Suprapubic skin (tissue), 4 donors: ENCODE data around the gene SORCS2. TPM values are rescaled to one million over a fixed set of nuclear protein-coding genes. Genes with fewer than 3 reads are reported as not detected.

Source experiments
- DNase-seq, 2 donors: peaks; one replicate each; pipeline ENCODE4 v3.0.0-alpha.2; 2019; ENCODE audit warnings: low spot score in 2 of 2
- H3K27ac ChIP-seq: fragments of 200-600 bp; sonication (generic); one replicate; pipeline ENCODE4 v1.5.1; 2019
- H3K27me3 ChIP-seq: fragments of 200-600 bp; sonication (generic); one replicate; pipeline ENCODE4 v1.5.1; 2019
- H3K36me3 ChIP-seq: fragments of 200-600 bp; sonication (generic); one replicate; pipeline ENCODE4 v1.5.1; 2019
- H3K4me1 ChIP-seq: fragments of 200-600 bp; sonication (generic); one replicate; pipeline ENCODE4 v1.5.1; 2019
- H3K4me3 ChIP-seq: fragments of 200-600 bp; sonication (generic); one replicate; pipeline ENCODE4 v1.5.1; 2019; ENCODE audit warnings: mild to moderate bottlenecking
- H3K9me3 ChIP-seq: fragments of 200-600 bp; sonication (generic); one replicate; pipeline ENCODE4 v1.5.1; 2019
- EP300 ChIP-seq: sonication (generic); formaldehyde crosslinking; IDR thresholded peaks from one replicate; pipeline ENCODE4 v1.6.1; 2017; ENCODE audit warnings: antibody characterized with exemption
- POLR2A ChIP-seq, 2 donors: fragments of 450-650 bp; IDR thresholded peaks; one replicate each; pipeline ENCODE4 v1.6.1; 2017; ENCODE audit warnings: antibody characterized with exemption in 2 of 2, mild to moderate bottlenecking in 2 of 2, moderate library complexity in 2 of 2
- POLR2AphosphoS5 ChIP-seq, 3 donors: sonication (generic); formaldehyde crosslinking; IDR thresholded peaks; one replicate each; pipeline ENCODE4 v1.6.1; 2017; ENCODE audit warnings: antibody characterized with exemption in 3 of 3
- WGBS: methylation state at CpG from one replicate; pipeline ENCODE4 v1.1.5; 2018; 5-methylcytosine and 5-hydroxymethylcytosine counted together
- total RNA-seq, 4 donors: library from RNA; depleted of rRNA; stranded (reverse); fragments of >200 nt; gene quantifications; one replicate each; pipeline ENCODE4 v1.1.0, GENCODE V29; 2016
- TF ChIP-seq, protein P1 (sequence below), 2 donors: fragments of 200-600 bp in 1 of 2; fragments of 450-650 bp in 1 of 2; sonication (generic) in 1 of 2; IDR thresholded peaks; one replicate each; pipeline ENCODE4 v1.5.1; 2016 to 2019; ENCODE audit warnings: antibody characterized with exemption in 2 of 2, mild to moderate bottlenecking in 1 of 2, moderate library complexity in 1 of 2

The SORCS2 gene
- total RNA-seq, 4 donors from 2014 or later: 0.94 to 4.6 (median 1.3) TPM

DNA sequence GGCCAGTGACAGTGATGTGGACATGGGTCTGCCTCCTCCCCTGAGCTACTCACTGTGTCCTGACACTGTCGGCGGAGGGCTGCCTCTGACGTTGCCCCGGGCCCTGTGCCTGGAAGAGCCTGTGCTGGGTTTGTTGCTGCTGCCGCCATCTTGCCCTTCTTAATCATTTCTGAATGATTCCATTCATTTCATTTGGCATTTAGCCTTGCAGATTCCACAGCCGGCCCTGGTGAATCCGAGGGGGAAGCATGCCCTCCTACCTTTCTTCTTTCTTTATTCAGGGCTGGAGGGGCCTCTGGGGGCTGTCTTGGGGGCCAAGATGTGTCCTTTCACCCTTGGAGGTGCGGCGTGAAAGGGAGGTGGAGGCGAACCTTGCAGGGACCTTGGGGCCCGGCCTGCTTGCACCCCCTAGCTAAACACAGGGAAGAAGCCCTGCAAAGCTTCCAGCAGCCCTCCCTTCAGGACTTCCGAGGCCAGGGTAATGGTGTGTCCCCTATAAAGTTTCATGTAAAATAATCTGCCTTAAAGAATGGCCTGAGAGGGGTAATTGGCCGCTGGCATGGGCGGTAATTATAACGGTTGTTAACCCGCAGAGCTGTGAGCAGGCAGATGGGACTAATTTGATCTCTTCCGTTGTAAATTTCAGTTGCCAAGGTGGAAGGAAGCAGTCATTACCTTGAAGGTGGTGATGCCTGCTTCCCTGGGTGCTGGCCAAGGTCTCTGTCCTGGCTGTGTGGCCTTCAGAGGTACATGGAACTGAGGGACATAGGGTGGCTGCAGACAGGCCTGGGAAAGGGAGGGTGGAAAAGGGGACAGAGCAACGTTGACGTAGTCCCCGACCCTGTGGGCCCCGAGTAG, 150.1 kb downstream of the SORCS2 start:
- H3K36me3 ChIP-seq: no peaks in the 10 kb centered on the region
- no peak for DNase-seq
- TF ChIP-seq EP300 (no peak), POLR2A (IDR thresholded peaks at IDR 0.05) (no peak), POLR2AphosphoS5 (IDR thresholded peaks at IDR 0.05) (no peak)
- TF ChIP-seq, protein P1, sequence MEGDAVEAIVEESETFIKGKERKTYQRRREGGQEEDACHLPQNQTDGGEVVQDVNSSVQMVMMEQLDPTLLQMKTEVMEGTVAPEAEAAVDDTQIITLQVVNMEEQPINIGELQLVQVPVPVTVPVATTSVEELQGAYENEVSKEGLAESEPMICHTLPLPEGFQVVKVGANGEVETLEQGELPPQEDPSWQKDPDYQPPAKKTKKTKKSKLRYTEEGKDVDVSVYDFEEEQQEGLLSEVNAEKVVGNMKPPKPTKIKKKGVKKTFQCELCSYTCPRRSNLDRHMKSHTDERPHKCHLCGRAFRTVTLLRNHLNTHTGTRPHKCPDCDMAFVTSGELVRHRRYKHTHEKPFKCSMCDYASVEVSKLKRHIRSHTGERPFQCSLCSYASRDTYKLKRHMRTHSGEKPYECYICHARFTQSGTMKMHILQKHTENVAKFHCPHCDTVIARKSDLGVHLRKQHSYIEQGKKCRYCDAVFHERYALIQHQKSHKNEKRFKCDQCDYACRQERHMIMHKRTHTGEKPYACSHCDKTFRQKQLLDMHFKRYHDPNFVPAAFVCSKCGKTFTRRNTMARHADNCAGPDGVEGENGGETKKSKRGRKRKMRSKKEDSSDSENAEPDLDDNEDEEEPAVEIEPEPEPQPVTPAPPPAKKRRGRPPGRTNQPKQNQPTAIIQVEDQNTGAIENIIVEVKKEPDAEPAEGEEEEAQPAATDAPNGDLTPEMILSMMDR (IDR thresholded peaks at IDR 0.05): no peak
- H3K9me3 ChIP-seq: peaks cover 4% of the 10 kb centered on the region
- no peaks in the 10 kb centered on the region for H3K27me3 ChIP-seq
- 84% methylated on average over 20 of the region's 21 CpGs for WGBS
- no peaks in the 10 kb centered on the region for H3K4me1 ChIP-seq
- H3K4me3 ChIP-seq: no peak overlapping the region
- H3K27ac ChIP-seq: no peak overlapping the region

GRCh38 chr4:7343081-7343655, 150.8 kb downstream of the SORCS2 start:
- Histone ChIP-seq H3K4me1 (no peaks in the 10 kb centered on the region), H3K4me3 (no peak overlapping the region), H3K36me3 (no peaks in the 10 kb centered on the region), H3K27me3 (no peaks in the 10 kb centered on the region), H3K27ac (no peak overlapping the region), H3K9me3 (peaks cover 4% of the 10 kb centered on the region)
- DNase-seq: no peak
- 96% methylated on average over 9 of the region's 19 CpGs for WGBS
- no peak for TF ChIP-seq POLR2A (IDR thresholded peaks at IDR 0.05)
- no peak for TF ChIP-seq POLR2AphosphoS5 (IDR thresholded peaks at IDR 0.05)
- no peak for TF ChIP-seq EP300
- TF ChIP-seq, protein P1 (IDR thresholded peaks at IDR 0.05): no peak

DNA sequence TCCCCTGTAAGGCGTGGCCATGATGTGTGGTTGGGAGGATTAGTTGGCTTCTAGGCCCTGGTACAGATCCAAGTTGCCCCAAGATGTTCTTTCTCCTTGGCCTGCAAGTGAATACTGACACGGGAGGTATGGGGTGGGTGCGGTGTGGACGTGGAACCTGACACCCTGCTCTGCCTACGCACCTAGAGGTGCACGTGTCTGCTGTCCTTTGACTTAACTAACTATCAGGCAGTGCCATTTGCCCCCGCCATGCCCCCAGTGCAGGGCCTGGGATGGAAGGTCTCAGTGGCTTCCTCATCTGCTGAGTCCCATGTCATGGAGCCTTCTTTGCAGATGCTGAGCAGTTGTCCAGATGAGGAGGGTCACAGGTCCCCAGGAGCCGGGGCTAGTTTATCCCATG, 151.6 kb downstream of the SORCS2 start:
- TF ChIP-seq, protein P1 (IDR thresholded peaks at IDR 0.05): no peak
- no peak for TF ChIP-seq POLR2A (IDR thresholded peaks at IDR 0.05)
- TF ChIP-seq POLR2AphosphoS5 (IDR thresholded peaks at IDR 0.05): no peak
- no peak for TF ChIP-seq EP300
- Histone ChIP-seq H3K36me3 (no peaks in the 10 kb centered on the region), H3K4me1 (no peaks in the 10 kb centered on the region), H3K27ac (no peak overlapping the region), H3K4me3 (no peak overlapping the region), H3K27me3 (no peaks in the 10 kb centered on the region), H3K9me3 (peaks cover 4% of the 10 kb centered on the region)
- no peak for DNase-seq
- 100% methylated on average over 2 of the region's 8 CpGs for WGBS

DNA sequence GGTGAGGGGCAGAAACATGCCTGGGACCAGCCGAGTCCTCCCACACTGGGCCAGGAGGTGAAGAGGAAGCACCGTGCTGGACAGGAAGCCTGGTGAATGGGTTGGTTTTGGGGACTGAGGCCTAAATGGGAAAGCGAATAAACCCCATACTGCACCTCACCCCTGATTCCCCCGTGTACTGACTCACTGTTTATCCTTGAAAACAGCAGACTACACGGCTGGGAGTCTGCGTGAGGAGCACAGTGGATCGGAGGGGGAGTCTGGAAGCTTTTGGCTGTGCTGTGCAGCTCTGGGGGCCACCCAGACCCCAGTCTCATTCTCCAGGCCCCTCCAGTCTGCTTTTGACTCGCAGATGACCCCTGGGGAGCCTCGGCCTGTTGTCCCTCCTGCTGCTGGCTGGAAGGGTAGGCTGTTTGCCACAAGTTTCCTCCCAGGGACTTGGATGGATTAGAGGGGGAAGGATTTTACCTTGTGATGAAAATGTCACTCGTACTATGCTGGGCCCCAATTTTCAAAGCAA, 152.4 kb downstream of the SORCS2 start:
- DNase-seq: no peak
- Histone ChIP-seq H3K36me3 (no peaks in the 10 kb centered on the region), H3K4me1 (no peaks in the 10 kb centered on the region), H3K27me3 (no peaks in the 10 kb centered on the region), H3K4me3 (no peak overlapping the region), H3K9me3 (peaks cover 4% of the 10 kb centered on the region), H3K27ac (no peak overlapping the region)
- WGBS: 91% methylated on average over 5 of the region's 10 CpGs
- TF ChIP-seq POLR2AphosphoS5 (IDR thresholded peaks at IDR 0.05) (no peak), EP300 (no peak), POLR2A (IDR thresholded peaks at IDR 0.05) (no peak)
- TF ChIP-seq, protein P1 (IDR thresholded peaks at IDR 0.05): no peak

DNA sequence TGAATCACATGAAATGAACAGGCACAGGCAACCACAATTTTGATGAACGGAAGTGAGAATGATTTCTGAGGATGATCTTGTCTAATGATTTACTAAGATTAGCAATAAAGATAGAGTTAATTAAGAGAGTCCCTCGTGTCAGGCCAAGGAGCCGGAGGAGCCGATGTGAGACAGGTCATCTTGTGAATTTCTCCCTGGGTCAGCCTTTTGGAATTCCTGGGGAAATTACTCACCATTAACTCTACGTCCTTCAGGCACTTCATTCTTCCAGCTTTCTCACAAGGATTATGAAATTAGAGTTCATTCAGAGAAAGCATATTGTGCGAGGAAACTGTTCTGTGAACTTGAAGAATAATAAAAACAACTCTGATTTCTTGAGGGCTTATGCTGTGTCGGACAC, 155.6 kb downstream of the SORCS2 start:
- Histone ChIP-seq H3K27ac (no peak overlapping the region), H3K9me3 (peaks cover 4% of the 10 kb centered on the region), H3K36me3 (no peaks in the 10 kb centered on the region), H3K27me3 (no peaks in the 10 kb centered on the region), H3K4me3 (no peak overlapping the region), H3K4me1 (no peaks in the 10 kb centered on the region)
- 88% methylated on average over 7 of the region's 7 CpGs for WGBS
- TF ChIP-seq EP300: no peak
- TF ChIP-seq POLR2A (IDR thresholded peaks at IDR 0.05): no peak
- no peak for TF ChIP-seq POLR2AphosphoS5 (IDR thresholded peaks at IDR 0.05)
- TF ChIP-seq, protein P1 (IDR thresholded peaks at IDR 0.05): no peak
- DNase-seq: no peak
